GM23338 (cell line): ENCODE measurements around the gene NDUFB6. TPM values are rescaled to one million over a fixed set of nuclear protein-coding genes. Genes with fewer than 3 reads are reported as not detected.

Experiments used
- ATAC-seq: fragments of 200-7000 bp; cut with Tn5 transposase; 3 replicates; pipeline ENCODE4 v1.9.1; 2020
- DNase-seq: peaks from one replicate; pipeline ENCODE4 v3.0.0-alpha.2; 2015; ENCODE audit warnings: low spot score
- H2AFZ ChIP-seq: fragments of 200-600 bp; sonication (generic); 2 replicates; pipeline ENCODE4 v1.8.0; 2016; ENCODE audit warnings: antibody characterized with exemption, mild to moderate bottlenecking, moderate library complexity
- H3F3A ChIP-seq: fragments of 200-600 bp; sonication (generic); replicated peaks from 2 replicates; pipeline ENCODE4 v1.8.0; 2017; ENCODE audit warnings: antibody characterized with exemption, mixed run types, low read depth
- H3K27ac ChIP-seq: fragments of 200-600 bp; sonication (generic); 2 replicates; pipeline ENCODE4 v1.6.1; 2016; ENCODE audit warnings: low read depth
- H3K27me3 ChIP-seq: fragments of 200-600 bp; sonication (generic); 2 replicates; pipeline ENCODE4 v1.8.0; 2016; ENCODE audit warnings: mild to moderate bottlenecking, mixed run types, moderate library complexity; ENCODE audit not compliant: insufficient read depth
- H3K36me3 ChIP-seq: fragments of 200-600 bp; sonication (generic); 2 replicates; pipeline ENCODE4 v1.8.0; 2016; ENCODE audit warnings: mild to moderate bottlenecking; ENCODE audit not compliant: insufficient read depth
- H3K4me1 ChIP-seq: fragments of 200-600 bp; sonication (generic); 2 replicates; pipeline ENCODE4 v1.8.0; 2016; ENCODE audit warnings: mild to moderate bottlenecking, moderate library complexity; ENCODE audit not compliant: insufficient read depth
- H3K4me2 ChIP-seq: fragments of 200-600 bp; sonication (generic); 2 replicates; pipeline ENCODE4 v1.7.1; 2017; ENCODE audit warnings: mixed run types
- H3K4me3 ChIP-seq: fragments of 200-600 bp; sonication (generic); 2 replicates; pipeline ENCODE4 v1.6.1; 2016; ENCODE audit warnings: mixed run types
- H3K79me2 ChIP-seq: fragments of 200-600 bp; sonication (generic); replicated peaks from 2 replicates; pipeline ENCODE4 v1.8.0; 2017; ENCODE audit warnings: mild to moderate bottlenecking; ENCODE audit not compliant: insufficient read depth
- H3K9me2 ChIP-seq: fragments of 200-600 bp; sonication (generic); 2 replicates; pipeline ENCODE4 v1.8.0; 2017; ENCODE audit not compliant: insufficient read depth
- H4K20me1 ChIP-seq: fragments of 200-600 bp; sonication (generic); replicated peaks from 2 replicates; pipeline ENCODE4 v1.8.0; 2017; ENCODE audit warnings: mild to moderate bottlenecking; ENCODE audit not compliant: insufficient read depth
- H3K27ac Mint-ChIP-seq: 2 replicates; pipeline ENCODE4 v1.8.0; 2020; ENCODE audit warnings: inconsistent platforms, mild to moderate bottlenecking, moderate library complexity, mixed read lengths
- H3K27me3 Mint-ChIP-seq: 3 replicates; pipeline ENCODE4 v1.8.0; 2022; ENCODE audit warnings: low read depth, mild to moderate bottlenecking, moderate library complexity, mixed read lengths, inconsistent platforms; ENCODE audit not compliant: insufficient read depth, poor library complexity
- H3K36me3 Mint-ChIP-seq: 3 replicates; pipeline ENCODE4 v1.8.0; 2021; ENCODE audit warnings: low read depth, mild to moderate bottlenecking, inconsistent platforms, moderate library complexity, mixed read lengths
- H3K4me1 Mint-ChIP-seq: 3 replicates; pipeline ENCODE4 v1.8.0; 2020; ENCODE audit warnings: mild to moderate bottlenecking, inconsistent platforms, mixed read lengths
- H3K4me3 Mint-ChIP-seq: 3 replicates; pipeline ENCODE4 v1.8.0; 2021; ENCODE audit warnings: moderate library complexity, mild to moderate bottlenecking, inconsistent platforms, mixed read lengths
- H3K9me3 Mint-ChIP-seq: 3 replicates; pipeline ENCODE4 v1.8.0; 2020; ENCODE audit warnings: moderate library complexity, mild to moderate bottlenecking, inconsistent platforms, mixed read lengths
- CREB1 ChIP-seq: fragments of 250-450 bp; sonication (Bioruptor Pico); IDR thresholded peaks from 2 replicates; pipeline ENCODE4 v1.5.0; 2020; ENCODE audit warnings: low read depth, mild to moderate bottlenecking, moderate library complexity
- CTCF ChIP-seq, 2 experiments: fragments of 200-600 bp in 1 of 2; sonication (generic) in 1 of 2; conservative IDR thresholded peaks; 2 replicates each; pipeline versions ENCODE4 v1.5.1 to v1.6.1; 2016 to 2017; ENCODE audit warnings: antibody characterized with exemption in 2 of 2, low read depth in 2 of 2, mild to moderate bottlenecking in 2 of 2, moderate library complexity in 1 of 2
- ETS1 ChIP-seq: IDR thresholded peaks from 2 replicates; pipeline ENCODE4 v1.6.1; 2016; ENCODE audit warnings: antibody characterized with exemption
- EZH2 ChIP-seq: fragments of 200-600 bp; sonication (generic); IDR thresholded peaks from one replicate; pipeline ENCODE4 v1.8.0; 2017; ENCODE audit warnings: antibody characterized with exemption, mild to moderate bottlenecking, low read depth; ENCODE audit not compliant: unreplicated experiment
- EZH2phosphoT487 ChIP-seq: fragments of 200-600 bp; sonication (generic); IDR thresholded peaks from one replicate; pipeline ENCODE4 v1.8.1; 2018; ENCODE audit warnings: antibody characterized with exemption; ENCODE audit not compliant: unreplicated experiment
- JUNB ChIP-seq: IDR thresholded peaks from one replicate; pipeline ENCODE4 v1.6.1; 2016; ENCODE audit warnings: antibody characterized with exemption; ENCODE audit not compliant: unreplicated experiment
- NANOG ChIP-seq: IDR thresholded peaks from 2 replicates; pipeline ENCODE4 v1.6.1; 2016; ENCODE audit warnings: antibody characterized with exemption, borderline replicate concordance
- POLR2AphosphoS5 ChIP-seq: IDR thresholded peaks from 2 replicates; pipeline ENCODE4 v1.6.1; 2016; ENCODE audit warnings: antibody characterized with exemption, low read depth
- REST ChIP-seq: IDR thresholded peaks from one replicate; pipeline ENCODE4 v1.6.1; 2018; ENCODE audit warnings: antibody characterized with exemption; ENCODE audit not compliant: unreplicated experiment
- STAT1 ChIP-seq: IDR thresholded peaks from one replicate; pipeline ENCODE4 v1.6.1; 2016; ENCODE audit warnings: antibody characterized with exemption; ENCODE audit not compliant: unreplicated experiment
- ZNF114 ChIP-seq: fragments of 250-450 bp; sonication (Bioruptor Pico); IDR thresholded peaks from 2 replicates; pipeline ENCODE4 v1.5.0; 2020; ENCODE audit warnings: mild to moderate bottlenecking, moderate library complexity
- ZNF331 ChIP-seq: fragments of 250-450 bp; sonication (Bioruptor Pico); IDR thresholded peaks from 2 replicates; pipeline ENCODE4 v1.5.0; 2020; ENCODE audit warnings: low read depth, mild to moderate bottlenecking, moderate library complexity
- polyA plus RNA-seq: library from polyadenylated mRNA; unstranded; fragments of >200 nt; fragmentation: Nextera tagmentation; extraction: Ambion mirVana; gene quantifications from 2 replicates; pipeline ENCODE4 v1.2.1, GENCODE V29; 2016
- total RNA-seq: library from RNA; depleted of rRNA; stranded (reverse); fragments of >200 nt; shearing (Covaris generic); gene quantifications from 2 replicates; pipeline ENCODE4 v1.2.3, GENCODE V29; 2014
- TF ChIP-seq, protein P1 (sequence below): fragments of 250-450 bp; sonication (Bioruptor Pico); IDR thresholded peaks from 2 replicates; pipeline ENCODE4 v1.5.0; 2020; ENCODE audit warnings: mild to moderate bottlenecking, moderate library complexity

The NDUFB6 gene
- total and polyA plus RNA-seq, 2 experiments from 2014 or later = 56.5 to 231 TPM

- H3K4me1 Mint-ChIP-seq = peaks cover 14% of the 10 kb centered on the region; the same call in 2 of the 3 replicates
Observed at GRCh38 chr9:32573821-32574220, 862 bp upstream of the NDUFB6 start.

More at GRCh38 chr9:32573821-32574220, 862 bp upstream of the NDUFB6 start:
- H3K4me1 ChIP-seq = peaks cover 11% of the 10 kb centered on the region
- ATAC-seq (no peak), DNase-seq (no peak)
- Mint-ChIP-seq H3K9me3 (no peaks in the 10 kb centered on the region), H3K4me3 (peak overlapping the region; percentile 100), H3K27me3 (peaks cover 8% of the 10 kb centered on the region), H3K27ac (peak overlapping the region; percentile 99; the same call in 1 of the 2 replicates), H3K36me3 (peaks cover 6% of the 10 kb centered on the region)
- no peak overlapping the region for H3K4me2 ChIP-seq
- no peaks in the 10 kb centered on the region for H4K20me1 ChIP-seq
- H3K27ac ChIP-seq = no peak overlapping the region
- H3K4me3 ChIP-seq = no peak overlapping the region; the same call in 1 of the 2 replicates
- H3K9me2 ChIP-seq = no peaks in the 10 kb centered on the region
- TF ChIP-seq JUNB (no peak), ZNF331 (CRISPR knock-in tag) (no peak), CTCF (conservative IDR thresholded peaks at IDR 0.05; ENCODE audit: low read depth in 2 of 2) (no peak), STAT1 (no peak), EZH2phosphoT487 (no peak), ZNF114 (no peak), POLR2AphosphoS5 (no peak), CREB1 (no peak), EZH2 (no peak), ETS1 (no peak), REST (no peak), NANOG (no peak)
- TF ChIP-seq, protein P1, sequence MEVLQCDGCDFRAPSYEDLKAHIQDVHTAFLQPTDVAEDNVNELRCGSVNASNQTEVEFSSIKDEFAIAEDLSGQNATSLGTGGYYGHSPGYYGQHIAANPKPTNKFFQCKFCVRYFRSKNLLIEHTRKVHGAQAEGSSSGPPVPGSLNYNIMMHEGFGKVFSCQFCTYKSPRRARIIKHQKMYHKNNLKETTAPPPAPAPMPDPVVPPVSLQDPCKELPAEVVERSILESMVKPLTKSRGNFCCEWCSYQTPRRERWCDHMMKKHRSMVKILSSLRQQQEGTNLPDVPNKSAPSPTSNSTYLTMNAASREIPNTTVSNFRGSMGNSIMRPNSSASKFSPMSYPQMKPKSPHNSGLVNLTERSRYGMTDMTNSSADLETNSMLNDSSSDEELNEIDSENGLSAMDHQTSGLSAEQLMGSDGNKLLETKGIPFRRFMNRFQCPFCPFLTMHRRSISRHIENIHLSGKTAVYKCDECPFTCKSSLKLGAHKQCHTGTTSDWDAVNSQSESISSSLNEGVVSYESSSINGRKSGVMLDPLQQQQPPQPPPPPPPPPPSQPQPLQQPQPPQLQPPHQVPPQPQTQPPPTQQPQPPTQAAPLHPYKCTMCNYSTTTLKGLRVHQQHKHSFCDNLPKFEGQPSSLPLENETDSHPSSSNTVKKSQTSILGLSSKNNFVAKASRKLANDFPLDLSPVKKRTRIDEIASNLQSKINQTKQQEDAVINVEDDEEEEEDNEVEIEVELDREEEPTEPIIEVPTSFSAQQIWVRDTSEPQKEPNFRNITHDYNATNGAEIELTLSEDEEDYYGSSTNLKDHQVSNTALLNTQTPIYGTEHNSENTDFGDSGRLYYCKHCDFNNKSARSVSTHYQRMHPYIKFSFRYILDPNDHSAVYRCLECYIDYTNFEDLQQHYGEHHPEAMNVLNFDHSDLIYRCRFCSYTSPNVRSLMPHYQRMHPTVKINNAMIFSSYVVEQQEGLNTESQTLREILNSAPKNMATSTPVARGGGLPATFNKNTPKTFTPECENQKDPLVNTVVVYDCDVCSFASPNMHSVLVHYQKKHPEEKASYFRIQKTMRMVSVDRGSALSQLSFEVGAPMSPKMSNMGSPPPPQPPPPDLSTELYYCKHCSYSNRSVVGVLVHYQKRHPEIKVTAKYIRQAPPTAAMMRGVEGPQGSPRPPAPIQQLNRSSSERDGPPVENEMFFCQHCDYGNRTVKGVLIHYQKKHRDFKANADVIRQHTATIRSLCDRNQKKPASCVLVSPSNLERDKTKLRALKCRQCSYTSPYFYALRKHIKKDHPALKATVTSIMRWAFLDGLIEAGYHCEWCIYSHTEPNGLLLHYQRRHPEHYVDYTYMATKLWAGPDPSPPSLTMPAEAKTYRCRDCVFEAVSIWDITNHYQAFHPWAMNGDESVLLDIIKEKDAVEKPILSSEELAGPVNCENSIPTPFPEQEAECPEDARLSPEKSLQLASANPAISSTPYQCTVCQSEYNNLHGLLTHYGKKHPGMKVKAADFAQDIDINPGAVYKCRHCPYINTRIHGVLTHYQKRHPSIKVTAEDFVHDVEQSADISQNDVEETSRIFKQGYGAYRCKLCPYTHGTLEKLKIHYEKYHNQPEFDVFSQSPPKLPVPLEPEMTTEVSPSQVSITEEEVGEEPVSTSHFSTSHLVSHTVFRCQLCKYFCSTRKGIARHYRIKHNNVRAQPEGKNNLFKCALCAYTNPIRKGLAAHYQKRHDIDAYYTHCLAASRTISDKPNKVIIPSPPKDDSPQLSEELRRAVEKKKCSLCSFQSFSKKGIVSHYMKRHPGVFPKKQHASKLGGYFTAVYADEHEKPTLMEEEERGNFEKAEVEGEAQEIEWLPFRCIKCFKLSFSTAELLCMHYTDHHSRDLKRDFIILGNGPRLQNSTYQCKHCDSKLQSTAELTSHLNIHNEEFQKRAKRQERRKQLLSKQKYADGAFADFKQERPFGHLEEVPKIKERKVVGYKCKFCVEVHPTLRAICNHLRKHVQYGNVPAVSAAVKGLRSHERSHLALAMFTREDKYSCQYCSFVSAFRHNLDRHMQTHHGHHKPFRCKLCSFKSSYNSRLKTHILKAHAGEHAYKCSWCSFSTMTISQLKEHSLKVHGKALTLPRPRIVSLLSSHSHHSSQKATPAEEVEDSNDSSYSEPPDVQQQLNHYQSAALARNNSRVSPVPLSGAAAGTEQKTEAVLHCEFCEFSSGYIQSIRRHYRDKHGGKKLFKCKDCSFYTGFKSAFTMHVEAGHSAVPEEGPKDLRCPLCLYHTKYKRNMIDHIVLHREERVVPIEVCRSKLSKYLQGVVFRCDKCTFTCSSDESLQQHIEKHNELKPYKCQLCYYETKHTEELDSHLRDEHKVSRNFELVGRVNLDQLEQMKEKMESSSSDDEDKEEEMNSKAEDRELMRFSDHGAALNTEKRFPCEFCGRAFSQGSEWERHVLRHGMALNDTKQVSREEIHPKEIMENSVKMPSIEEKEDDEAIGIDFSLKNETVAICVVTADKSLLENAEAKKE (CRISPR knock-in tag) = no peak
- 0 out of 2 replicates have a peak, but pooled peaks cover 3% of the 10 kb centered on the region for H3K36me3 ChIP-seq
- no peaks in the 10 kb centered on the region for H3K27me3 ChIP-seq
- no peak overlapping the region for H2AFZ ChIP-seq
- peaks cover 39% of the 10 kb centered on the region for H3K79me2 ChIP-seq
- no peaks in the 10 kb centered on the region for H3F3A ChIP-seq
